Activated naive CD4-positive, alpha-beta T cell (primary cell): Measurements from ENCODE around the gene SLC2A14.
"Not testable (repeated sequence)": the region's sequence is repeated elsewhere in the genome, so short reads cannot be mapped to it uniquely, and the experiment has no call there.

Source experiments
- DNase-seq, 4 experiments: peaks; one replicate each; lab custom pipeline; 2025; lab: John Stamatoyannopoulos, UW

Gene SLC2A14

DNA sequence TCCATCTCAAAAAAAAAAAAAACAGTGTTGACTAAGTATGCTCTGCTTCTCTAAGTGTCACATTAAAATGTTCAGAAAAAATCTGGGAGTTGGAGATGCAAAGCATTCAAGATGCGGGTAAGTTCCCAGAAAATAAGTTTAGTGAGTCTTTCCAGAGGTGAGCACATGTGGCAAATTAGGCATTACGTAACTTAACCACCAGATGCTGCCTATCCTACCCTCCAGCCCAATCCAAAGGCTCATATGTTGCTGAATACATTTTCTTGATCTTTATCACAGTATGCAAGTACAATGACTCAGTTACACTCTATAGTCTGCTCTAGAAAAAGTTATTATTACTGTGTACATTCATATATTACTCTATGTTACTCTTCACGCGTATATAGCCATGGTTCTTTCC is 3.6 kb downstream of the SLC2A14 start:
- no peak for DNase-seq

DNA sequence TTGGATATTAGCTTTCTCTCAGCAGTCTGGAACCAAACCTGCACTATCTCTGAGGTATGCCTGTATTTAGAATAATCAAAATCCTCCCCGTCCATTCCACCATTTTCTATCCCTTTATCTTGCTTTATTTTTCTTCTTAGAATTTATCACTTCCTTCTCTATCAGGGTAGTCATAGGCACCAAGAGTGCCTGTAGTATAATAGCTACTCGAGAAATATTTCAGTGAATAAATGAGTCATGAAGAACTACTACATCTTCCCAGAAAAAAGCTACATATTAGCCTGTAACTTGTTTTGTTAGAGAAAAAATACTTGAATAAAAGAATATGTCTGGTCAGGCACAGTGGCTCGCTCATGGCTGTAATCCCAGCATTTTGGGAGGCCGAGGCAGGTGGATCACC is 4.3 kb downstream of the SLC2A14 start:
- no peak for DNase-seq

DNA sequence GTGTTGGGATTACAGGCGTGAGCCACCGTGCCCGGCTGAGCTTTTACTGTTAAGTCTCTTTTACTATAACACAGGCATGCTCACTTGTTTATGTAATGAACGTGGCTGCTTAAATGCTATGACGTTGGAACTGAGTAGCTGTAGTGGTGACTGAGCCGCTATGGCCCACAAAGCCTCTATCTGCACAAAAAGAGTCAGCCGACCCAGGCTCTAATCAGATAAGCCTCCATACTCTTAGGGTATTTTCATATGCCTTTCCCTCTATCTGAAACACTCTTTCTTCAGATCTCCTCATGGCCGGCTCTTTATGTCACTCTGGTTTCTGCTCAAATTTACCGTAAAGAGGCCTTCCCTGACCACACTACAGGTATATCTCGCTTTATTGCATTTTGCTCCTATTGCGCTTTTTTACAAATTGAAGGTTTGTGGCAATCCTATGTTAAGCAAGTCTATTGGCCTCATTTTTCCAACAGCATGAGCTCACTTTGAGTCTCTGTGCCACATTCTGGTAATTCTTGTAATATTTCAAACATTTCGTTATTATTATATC is 8.0 kb downstream of the SLC2A14 start:
- DNase-seq: no peak

DNA sequence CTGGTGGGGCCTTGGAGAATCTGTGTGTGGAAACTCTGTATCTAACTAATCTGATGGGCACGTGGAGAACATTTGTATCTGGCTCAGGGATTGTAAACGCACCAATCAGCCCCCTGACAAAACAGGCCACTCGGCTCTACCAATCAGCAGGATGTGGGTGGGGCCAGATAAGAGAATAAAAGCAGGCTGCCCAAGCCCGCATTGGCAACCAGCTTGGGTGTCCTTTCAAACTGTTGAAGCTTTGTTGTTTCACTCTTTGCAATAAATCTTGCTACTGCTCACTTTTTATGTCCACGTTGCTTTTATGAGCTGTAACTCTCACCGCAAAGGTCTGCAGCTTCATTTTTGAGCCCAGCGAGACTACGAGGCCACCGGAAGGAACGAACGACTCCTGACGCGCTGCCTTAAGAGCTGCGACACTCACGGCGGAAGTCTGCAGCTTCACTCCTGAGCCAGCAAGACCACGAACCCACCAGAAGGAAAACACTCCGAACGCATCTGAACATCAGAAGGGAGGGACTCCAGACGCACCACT is 9.8 kb downstream of the SLC2A14 start:
- peak in 1 of 4 experiments; percentile 15 for DNase-seq

DNA sequence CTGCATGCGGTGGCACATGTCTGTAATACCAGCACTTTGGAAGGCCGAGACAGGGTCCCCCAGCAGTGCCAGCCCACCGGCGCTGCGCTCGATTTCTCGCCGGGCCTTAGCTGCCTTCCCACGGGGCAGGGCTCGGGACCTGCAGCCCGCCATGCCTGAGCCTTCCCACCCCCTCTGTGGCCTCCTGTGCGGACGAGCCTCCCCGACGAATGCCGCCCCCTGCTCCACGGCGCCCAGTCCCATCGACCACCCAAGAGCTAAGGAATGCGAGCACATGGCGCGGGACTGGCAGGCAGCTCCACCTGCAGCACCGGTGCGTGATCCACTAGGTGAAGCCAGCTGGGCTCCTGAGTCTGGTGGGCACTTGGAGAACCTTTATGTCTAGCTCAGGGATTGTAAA is 10.4 kb downstream of the SLC2A14 start:
- DNase-seq: not testable (repeated sequence)

DNA sequence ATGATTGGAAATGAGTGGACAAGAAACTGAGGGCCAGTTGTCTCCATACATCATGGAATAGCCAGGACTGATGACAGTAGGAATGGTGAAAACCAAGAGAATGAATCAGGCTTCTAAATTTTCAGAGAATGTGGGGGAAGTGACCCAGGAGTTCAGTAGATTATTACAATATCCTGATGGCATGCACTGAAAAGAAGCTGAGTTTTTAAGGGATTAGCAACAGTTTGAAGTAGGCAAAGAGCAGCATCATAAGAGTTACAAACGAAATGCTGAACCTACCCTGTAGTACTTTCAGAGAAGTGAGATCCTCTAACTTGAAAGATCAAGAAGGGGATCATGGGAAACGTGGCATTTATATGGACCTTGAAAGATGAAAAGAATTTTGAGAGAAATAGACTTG is 13.2 kb downstream of the SLC2A14 start:
- DNase-seq: no peak

DNA sequence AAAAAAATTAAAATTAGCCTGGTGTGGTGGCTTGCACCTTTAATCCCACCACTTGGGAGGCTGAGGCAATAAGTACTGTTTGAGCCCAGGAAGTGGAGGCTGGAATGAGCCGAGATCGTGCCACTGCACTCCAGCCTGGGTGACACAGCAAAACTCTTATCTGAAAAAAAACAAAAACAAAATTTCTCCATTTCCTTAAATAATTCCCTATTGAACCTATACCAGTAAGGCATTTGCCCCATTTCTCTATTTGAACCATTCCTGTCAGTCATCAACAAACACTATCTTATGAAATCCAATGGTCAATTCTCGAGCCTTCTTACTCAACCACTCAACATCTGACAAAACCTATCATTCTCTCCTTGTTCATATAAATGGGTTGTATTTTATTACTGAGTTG is 14.7 kb downstream of the SLC2A14 start:
- no peak for DNase-seq

DNA sequence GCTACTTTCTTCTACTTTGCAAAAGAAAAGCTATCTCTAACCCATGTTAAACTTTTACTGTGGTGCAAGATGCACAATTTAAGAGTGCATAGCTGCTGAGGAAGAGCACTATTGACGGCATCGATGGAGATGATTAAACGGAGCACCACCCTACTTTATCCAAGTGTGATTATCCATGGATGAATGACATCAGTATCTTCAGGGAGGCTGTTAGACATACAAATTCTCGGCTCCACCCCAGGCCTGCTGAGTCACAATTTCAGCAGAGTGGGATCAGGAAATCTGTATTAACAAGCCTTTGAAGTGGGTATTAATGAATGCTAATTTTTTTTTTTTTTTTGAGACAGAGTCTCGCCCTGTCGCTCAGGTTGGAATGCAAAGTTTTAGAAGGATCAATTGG is 16.2 kb downstream of the SLC2A14 start:
- no peak for DNase-seq

DNA sequence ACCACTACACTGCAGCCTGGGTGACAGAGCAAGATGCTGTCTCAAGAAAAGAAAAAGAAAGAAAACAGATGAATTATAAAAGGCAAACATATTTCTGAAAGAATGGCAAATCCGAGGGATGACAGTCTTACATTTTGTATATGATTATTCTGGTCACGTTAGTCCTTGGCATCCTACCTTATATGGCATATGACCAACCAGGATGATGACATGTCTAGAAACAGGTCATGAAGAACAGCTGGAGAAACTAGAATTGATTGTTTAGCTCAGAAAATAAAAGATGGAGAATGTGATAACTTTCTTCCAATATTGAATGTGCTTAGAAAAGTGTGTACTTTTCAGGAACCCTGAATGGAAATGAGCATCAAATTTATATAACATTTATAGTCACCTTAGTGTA is 19.2 kb downstream of the SLC2A14 start:
- DNase-seq: no peak

DNA sequence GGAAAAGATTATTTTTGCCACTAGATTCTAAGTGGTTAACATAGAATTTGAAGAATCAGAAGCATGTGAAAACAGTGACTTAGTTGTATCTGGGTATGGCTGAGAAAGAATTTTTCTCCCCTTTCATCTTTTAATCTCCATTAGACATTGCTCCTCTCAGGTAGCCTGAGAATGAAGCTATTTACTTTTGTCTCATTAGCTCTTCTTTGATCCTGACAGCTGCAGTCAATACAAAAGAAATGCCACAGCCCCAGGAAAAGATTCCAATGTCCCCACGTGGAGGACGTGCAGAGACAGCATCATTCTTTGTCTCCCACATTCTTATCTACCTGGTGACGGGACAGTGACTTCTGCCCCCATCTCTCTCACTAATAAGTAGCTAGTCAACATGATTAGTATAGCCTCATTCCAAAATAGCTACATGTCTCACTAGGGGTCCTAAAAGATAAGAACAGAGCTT is 21.1 kb downstream of the SLC2A14 start:
- not testable (repeated sequence) for DNase-seq

DNA sequence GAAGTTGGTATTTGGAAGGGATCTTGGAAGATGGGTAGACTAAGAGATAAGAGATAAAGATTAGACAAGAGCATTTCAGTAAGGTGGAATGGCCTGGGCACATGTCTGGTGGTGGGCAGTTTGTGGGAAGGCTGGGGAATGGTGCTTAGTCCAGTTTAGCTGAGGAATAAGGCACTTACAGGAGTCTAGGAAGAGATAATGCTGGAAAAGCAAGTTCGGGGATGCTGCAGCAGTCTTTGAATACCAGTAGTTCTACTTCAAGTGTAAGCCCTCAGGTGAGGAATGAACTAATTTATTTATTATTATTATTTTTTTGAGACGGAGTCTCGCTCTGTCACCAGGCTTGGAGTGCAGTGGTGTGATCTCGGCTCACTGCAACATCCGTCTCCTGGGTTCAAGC is 22.6 kb downstream of the SLC2A14 start:
- not testable (repeated sequence) for DNase-seq

DNA sequence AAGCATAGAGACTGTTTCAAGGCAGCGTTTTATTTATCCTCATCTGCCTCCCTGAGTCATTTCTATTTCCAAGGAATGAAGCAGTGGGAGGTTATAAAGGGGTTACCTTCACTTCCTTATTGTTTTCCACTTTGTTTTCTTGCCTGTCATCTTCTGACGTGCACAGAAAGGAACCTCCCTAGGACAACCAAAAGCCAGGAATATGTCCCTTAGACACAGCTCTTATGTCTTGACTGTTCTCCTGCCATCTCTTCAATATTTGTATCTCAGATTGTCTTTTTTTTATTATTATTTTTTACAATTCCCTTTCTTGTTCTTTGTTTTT is 24.7 kb downstream of the SLC2A14 start:
- not testable (repeated sequence) for DNase-seq

DNA sequence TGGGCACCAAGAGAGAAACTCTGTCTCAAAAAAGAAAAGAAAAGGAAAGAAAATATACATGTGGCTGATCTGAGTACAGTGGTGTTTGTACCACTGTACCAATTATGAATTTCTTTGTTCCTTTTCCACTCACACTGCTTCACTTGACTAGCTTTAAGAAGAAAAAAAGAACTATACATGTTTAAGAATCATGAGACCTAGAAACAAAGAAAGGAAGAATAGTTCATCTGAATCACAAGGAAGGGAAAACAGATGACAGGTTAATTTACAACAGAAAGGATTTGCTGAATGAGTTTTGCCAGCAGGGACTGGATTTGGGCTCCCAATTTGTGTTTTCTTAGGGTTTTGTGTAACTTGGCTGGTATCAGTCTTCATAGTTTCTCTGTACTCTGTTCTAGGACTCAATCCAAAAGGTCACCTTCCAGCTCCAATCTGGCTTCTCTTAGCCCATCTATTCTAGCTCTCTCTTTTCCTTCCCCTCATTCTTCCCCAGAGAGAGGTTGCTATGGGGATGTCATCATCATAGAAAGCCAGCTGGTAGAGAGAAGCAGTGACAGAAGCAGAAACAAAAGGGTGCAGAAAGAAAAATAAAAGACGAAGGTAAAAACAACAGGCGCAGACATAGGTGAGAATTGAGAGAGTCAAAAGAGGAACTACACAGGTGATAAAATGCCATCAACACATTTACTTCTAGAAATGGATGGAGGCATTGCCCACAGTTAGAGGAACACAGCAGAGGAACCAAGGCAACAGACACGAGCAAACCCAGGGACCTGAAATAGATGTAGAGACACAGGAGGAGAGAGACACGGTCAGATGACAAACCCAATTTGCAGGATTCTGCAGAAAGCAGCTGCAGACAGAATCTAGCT is 25.3 kb downstream of the SLC2A14 start:
- not testable (repeated sequence) for DNase-seq

DNA sequence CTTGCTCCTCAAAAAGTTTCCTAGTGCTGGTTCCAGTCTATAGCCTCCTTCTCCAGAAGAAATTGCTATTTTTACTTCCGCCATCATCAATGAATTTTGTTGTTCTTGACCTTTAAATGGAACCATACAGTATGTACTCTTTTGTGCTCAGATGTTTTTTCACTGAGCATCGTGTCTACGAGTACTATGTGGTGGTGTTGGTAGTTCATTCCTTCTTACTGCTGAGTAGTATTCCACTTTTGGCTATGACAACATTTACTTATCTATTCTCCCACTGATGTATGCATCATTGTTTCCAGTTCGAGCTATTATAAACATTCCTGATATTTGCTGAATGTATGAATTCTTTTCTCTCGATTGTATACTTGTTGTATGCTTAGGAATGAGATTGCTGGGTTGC is 28.6 kb downstream of the SLC2A14 start:
- DNase-seq: no peak

DNA sequence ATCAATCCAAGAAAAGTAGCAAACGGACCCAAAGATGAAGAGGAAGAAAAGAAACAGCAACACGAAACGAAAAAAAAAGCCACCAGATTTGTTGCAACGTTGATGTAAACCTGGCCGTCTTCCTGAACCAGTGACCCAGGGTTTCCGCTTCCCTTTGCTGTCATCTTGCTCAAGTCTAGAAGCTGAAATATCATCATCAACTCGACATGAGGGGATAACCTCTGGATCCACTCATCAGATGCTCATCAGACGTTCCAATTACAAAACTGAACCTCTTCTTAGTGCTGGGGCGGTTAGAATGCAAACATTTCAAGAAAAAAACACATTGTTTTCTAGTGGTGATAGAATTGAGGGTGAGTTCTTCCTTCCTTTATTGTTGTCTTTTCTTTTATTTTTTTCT is 29.1 kb downstream of the SLC2A14 start:
- DNase-seq: not testable (repeated sequence)

DNA sequence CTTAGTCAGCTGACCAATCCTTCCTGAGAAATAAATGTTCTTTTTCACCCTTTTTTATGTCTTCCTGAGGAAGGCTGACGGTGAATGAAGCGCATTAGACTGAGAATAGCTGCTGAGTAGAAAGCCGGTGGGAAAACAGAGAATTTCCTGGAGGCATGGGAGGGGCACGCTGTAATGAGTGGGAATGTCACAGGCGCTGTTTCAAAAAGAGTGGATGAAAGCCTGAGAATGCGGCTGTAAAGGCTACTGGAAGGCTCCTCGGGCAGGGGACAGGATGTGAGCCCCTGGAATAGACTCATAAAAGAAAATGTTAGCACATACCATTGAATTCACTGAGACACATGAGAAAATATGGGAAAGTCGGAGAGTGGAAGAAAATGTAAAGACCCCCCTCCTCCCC is 29.6 kb downstream of the SLC2A14 start:
- DNase-seq: not testable (repeated sequence)

DNA sequence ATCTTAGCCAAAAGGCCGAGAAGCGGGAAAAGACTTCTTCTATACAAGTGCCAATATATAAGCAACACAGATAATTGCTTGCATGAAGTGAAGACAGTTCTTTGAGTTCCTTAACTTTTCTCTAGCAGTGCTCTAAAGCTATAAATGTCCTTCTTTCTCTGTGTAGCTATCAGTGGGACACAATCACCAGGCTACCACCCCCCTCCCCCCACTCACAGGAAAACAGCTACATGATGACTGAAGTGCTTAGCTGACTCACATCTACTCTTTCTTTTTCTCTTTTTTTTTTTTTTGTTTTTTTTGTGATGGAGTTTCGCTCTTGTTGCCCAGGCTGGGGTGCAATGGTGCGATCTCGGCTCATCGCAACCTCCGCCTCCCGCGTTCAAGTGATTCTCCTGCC is 30.3 kb downstream of the SLC2A14 start:
- DNase-seq: not testable (repeated sequence)

DNA sequence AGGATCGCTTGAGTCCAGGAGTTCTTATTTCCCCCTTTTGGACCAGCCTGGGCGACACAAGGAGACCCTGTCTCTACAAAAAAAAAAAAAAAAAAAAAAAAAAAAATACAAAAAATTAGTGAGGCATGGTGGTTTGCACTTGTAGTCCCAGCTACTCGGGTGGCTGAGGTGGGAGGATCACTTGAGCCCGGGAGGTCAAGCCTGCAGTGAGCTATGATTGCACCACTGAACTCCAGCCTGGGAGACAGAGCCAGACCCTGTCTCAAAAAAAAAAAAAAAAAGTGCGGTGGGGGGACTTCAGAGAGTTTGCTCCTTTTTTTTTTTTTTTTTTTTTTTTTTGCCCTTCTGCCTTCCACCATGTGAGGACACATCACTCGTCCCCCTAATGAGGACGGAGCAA is 32.9 kb downstream of the SLC2A14 start:
- not testable (repeated sequence) for DNase-seq

DNA sequence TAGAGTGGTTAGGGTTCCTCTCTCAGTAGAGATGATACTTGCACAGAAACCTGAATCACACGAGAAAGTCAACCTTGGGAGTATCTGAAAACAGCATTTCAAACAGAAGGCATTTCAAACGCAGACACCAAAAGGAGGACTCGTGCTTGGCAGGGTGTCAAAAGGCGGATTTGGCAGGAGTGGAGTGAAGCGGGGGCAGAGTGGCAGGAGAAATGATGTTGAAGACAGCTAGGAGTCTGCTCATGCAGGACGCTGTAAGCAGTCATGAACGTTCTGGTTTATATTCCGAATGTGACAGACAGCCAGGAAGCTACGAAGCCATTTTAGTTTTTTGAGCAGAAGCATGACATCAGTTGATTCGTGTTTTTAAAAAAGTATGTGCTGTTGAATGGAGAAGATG is 33.5 kb downstream of the SLC2A14 start:
- DNase-seq: not testable (repeated sequence)

DNA sequence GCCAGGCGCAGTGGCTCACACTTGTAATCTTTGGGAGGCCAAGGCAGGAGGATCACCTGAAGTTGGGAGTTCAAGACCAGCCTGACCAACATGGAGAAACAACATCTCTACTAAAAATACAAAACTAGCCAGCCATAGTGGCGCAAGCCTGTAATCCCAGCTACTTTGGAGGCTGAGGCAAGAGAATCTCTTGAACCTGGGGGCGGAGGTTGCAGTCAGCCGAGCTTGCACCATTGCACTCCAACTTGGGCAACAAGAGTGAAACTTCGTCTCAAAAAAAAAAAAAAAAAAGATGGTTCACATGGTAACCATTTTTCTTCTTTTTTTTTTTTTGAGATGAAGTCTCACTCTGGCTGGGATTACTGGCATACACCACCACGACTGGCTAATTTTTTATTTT is 35.3 kb downstream of the SLC2A14 start:
- DNase-seq: no peak

DNA sequence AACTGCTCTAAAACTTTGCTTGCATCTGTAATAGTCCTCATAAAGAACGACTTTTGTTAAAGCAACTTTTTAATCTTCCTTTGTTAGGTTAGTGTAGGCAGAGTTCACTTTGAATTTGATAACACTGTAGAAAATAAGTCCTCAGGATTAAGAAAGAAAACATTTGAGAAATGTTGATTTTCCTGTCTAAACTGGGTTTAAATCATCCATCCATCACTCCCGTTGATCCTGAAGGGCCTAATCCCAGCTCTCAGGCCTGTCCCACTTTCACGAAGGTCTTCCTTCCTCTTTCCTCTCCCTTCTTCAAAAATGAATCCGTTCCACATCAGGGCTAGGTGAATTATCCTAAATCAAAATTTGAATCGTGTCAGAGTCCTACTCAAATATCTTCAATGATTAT is 36.9 kb downstream of the SLC2A14 start:
- DNase-seq: no peak

DNA sequence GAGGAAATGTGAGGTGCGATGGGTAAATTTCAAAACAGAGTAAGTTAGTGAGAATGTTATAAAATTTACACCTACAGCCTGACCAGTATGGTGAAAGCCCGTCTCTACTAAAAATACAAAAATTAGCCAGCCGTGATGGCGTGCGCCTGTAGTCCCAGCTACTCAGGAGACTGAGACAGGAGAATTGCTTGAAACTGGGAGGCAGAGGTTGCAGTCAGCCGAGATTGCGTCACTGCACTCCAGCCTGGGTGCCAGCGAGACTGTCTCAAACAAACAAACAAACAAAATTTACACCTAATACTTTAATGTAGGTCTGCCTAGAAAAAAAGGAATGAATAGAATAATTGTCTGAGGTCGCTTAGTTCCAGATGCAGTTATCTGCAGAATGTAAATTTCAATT is 37.6 kb downstream of the SLC2A14 start:
- DNase-seq: no peak

DNA sequence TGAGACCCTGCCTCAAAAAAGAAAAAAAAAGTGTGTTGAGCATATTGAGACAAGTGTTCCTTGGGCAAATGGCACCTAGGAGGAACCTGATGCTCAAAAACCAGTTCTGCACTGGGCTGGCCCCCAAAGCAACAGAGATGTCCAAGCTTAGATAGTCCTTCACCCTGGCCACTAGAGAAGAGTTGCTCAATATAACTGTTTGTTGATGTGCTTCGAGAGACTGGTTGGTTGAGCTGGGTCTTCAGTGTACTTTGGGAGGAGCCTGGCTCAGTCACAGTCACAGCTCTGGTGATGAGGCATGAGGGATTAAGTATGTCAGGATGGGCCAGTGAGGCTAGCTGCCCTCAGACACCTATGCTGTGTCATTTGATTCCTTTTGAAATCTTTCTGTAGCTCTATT is 38.0 kb downstream of the SLC2A14 start:
- no peak for DNase-seq

DNA sequence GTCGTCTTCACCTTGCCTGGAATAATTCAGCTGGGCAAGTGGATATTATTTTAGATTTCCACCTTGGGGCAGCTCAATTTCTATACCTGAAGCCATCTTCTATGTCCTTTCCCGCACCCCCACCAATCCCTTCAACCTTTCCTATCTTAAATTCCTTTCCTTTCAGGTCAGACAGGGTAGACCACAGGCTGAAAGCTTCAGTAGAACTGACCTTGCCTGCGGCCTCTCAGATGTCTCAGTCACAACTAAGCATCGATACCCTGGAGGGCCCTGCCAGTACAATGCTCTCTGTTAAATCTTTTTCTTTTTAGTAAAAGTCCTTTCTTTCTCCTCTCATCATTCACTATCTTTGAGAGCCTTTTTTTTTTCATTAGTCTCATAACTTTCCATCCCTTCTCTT is 38.9 kb downstream of the SLC2A14 start:
- no peak for DNase-seq
